Osteoblast (primary cell): ENCODE data around the gene SUGP2. TPM values are rescaled to one million over a fixed set of nuclear protein-coding genes. Genes with fewer than 3 reads are reported as not detected.

ENCODE experiments used
- DNase-seq: peaks from one replicate; pipeline ENCODE4 v3.0.0; 2011; ENCODE audit warnings: low spot score, mixed read lengths; ENCODE audit not compliant: insufficient read length; ENCODE audit errors: missing footprints
- H2AFZ ChIP-seq: 2 replicates; pipeline ENCODE4 v1.6.0; 2011; ENCODE audit warnings: mild to moderate bottlenecking, low read length
- H3K27ac ChIP-seq: 2 replicates; pipeline ENCODE4 v1.5.1; 2011; ENCODE audit warnings: mild to moderate bottlenecking, low read depth, low read length, moderate library complexity
- H3K27me3 ChIP-seq: 2 replicates; pipeline ENCODE4 v1.6.0; 2012; ENCODE audit warnings: mild to moderate bottlenecking, control low read depth, inconsistent platforms, low read length, moderate library complexity; ENCODE audit not compliant: insufficient read depth
- H3K36me3 ChIP-seq: 2 replicates; pipeline ENCODE4 v1.5.1; 2011; ENCODE audit warnings: mild to moderate bottlenecking, low read length, control low read depth, moderate library complexity; ENCODE audit not compliant: insufficient read depth
- H3K4me1 ChIP-seq: 2 replicates; pipeline ENCODE4 v1.5.1; 2011; ENCODE audit warnings: mild to moderate bottlenecking, low read length, control low read depth, moderate library complexity; ENCODE audit not compliant: insufficient read depth
- H3K4me2 ChIP-seq: 2 replicates; pipeline ENCODE4 v1.6.0; 2011; ENCODE audit warnings: mild to moderate bottlenecking, low read length; ENCODE audit not compliant: insufficient read depth
- H3K4me3 ChIP-seq: fragments of 200-600 bp; sonication (generic); 3 replicates; pipeline ENCODE4 v1.5.1; 2012; ENCODE audit warnings: mild to moderate bottlenecking, low read length, inconsistent platforms; ENCODE audit not compliant: insufficient read depth
- H3K79me2 ChIP-seq: 2 replicates; pipeline ENCODE4 v1.6.0; 2012; ENCODE audit warnings: mild to moderate bottlenecking, low read length, control low read depth, inconsistent platforms; ENCODE audit not compliant: insufficient read depth
- H3K9me3 ChIP-seq: 2 replicates; pipeline ENCODE4 v1.5.1; 2011; ENCODE audit warnings: low read depth, low read length, control low read depth
- H4K20me1 ChIP-seq: 2 replicates; pipeline ENCODE4 v1.6.0; 2012; ENCODE audit warnings: mild to moderate bottlenecking, low read length, control low read depth; ENCODE audit not compliant: insufficient read depth
- total RNA-seq: library from RNA; depleted of rRNA; stranded (reverse); fragments of >200 nt; gene quantifications from 2 replicates; pipeline ENCODE4 v1.2.3, GENCODE V29; 2012
- TF ChIP-seq, protein P1 (sequence below): IDR thresholded peaks from 2 replicates; pipeline ENCODE4 v1.5.1; 2011; ENCODE audit warnings: mild to moderate bottlenecking, low read depth, low read length, moderate library complexity; ENCODE audit errors: extremely low read depth

The SUGP2 gene
- total RNA-seq, 1 donor: 33.7 TPM

DNA sequence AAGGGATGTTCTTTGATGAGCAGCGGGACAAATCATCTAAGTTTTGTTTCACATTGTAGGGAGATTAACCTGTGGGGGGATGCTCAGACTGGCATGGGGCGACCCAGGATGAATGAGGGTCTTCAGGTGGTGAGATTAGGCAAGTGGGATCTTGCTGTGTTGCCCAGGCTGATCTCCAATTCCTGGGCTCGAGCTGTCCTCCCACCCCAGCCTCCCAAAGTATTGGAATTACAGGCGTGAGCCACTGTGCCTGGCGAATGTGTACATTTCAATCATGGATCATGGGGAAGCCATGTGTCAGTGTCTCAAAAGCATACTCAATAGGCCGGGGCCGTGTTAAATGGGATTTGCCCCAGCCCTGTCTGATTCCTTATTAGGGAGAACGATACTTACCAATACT lies 38.6 kb upstream of the SUGP2 start:
- no peak overlapping the region for H3K4me2 ChIP-seq
- no peak for DNase-seq
- H2AFZ ChIP-seq: no peak overlapping the region
- TF ChIP-seq, protein P1, sequence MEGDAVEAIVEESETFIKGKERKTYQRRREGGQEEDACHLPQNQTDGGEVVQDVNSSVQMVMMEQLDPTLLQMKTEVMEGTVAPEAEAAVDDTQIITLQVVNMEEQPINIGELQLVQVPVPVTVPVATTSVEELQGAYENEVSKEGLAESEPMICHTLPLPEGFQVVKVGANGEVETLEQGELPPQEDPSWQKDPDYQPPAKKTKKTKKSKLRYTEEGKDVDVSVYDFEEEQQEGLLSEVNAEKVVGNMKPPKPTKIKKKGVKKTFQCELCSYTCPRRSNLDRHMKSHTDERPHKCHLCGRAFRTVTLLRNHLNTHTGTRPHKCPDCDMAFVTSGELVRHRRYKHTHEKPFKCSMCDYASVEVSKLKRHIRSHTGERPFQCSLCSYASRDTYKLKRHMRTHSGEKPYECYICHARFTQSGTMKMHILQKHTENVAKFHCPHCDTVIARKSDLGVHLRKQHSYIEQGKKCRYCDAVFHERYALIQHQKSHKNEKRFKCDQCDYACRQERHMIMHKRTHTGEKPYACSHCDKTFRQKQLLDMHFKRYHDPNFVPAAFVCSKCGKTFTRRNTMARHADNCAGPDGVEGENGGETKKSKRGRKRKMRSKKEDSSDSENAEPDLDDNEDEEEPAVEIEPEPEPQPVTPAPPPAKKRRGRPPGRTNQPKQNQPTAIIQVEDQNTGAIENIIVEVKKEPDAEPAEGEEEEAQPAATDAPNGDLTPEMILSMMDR: no peak
- no peaks in the 10 kb centered on the region for H3K9me3 ChIP-seq
- H3K4me3 ChIP-seq: no peak overlapping the region
- H3K79me2 ChIP-seq: no peaks in the 10 kb centered on the region
- no peaks in the 10 kb centered on the region for H3K4me1 ChIP-seq
- H3K27me3 ChIP-seq: no peaks in the 10 kb centered on the region
- no peak overlapping the region for H3K27ac ChIP-seq
- H4K20me1 ChIP-seq: peaks cover 13% of the 10 kb centered on the region
- H3K36me3 ChIP-seq: no peaks in the 10 kb centered on the region

DNA sequence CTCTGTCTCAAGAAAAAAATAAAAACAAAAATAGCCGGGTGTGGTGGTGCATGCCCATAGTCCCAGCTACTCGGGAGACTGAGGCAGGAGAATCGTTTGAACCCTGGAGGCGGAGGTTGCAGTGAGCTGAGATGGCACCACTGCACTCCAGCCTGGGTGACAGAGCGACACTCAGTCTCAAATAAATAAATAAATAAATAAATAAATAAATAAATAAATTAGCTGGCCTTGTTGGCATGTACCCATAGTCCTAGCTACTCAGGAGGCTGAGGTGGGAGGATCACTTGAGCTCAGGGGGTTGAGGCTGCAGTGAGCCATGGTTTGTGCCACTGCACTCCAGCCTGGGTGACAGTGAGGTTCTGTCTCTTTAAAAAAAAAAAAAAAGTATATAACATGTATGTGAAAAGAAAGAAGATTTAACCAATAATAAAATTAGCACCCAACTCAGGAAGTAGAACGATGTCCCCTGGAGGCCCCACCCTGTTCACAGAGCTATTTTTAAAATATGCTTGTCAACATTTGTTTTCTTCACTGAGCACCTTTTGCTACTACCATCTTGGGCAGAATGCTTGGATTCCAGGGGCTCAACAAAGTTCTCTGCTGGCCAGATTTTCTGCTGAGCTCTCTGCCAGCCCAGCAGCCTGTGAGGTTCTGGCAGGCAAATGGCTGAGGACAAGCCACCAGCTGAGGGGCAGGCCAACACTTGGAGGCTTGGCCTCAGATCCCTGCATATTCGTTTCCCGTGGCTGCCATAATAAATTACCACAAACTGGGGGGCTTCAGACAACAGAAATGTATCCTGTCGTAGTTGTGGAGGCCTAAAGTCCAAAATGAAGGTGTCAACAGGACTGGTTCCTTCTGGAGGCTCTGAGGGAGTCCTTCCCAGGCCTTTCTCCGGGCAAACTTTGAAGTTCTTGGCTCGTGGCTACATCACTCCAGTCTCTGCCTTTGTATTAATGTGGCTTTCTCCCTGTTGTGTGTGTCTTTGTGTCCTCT lies 35.6 kb upstream of the SUGP2 start:
- Histone ChIP-seq H3K4me1 (peaks cover 16% of the 10 kb centered on the region), H4K20me1 (peaks cover 4% of the 10 kb centered on the region), H3K27me3 (no peaks in the 10 kb centered on the region), H3K9me3 (no peaks in the 10 kb centered on the region), H3K36me3 (no peaks in the 10 kb centered on the region), H3K27ac (no peak overlapping the region), H2AFZ (no peak overlapping the region), H3K79me2 (no peaks in the 10 kb centered on the region), H3K4me2 (no peak overlapping the region), H3K4me3 (no peak overlapping the region)
- peak; percentile 32 for DNase-seq
- TF ChIP-seq, protein P1: no peak

DNA sequence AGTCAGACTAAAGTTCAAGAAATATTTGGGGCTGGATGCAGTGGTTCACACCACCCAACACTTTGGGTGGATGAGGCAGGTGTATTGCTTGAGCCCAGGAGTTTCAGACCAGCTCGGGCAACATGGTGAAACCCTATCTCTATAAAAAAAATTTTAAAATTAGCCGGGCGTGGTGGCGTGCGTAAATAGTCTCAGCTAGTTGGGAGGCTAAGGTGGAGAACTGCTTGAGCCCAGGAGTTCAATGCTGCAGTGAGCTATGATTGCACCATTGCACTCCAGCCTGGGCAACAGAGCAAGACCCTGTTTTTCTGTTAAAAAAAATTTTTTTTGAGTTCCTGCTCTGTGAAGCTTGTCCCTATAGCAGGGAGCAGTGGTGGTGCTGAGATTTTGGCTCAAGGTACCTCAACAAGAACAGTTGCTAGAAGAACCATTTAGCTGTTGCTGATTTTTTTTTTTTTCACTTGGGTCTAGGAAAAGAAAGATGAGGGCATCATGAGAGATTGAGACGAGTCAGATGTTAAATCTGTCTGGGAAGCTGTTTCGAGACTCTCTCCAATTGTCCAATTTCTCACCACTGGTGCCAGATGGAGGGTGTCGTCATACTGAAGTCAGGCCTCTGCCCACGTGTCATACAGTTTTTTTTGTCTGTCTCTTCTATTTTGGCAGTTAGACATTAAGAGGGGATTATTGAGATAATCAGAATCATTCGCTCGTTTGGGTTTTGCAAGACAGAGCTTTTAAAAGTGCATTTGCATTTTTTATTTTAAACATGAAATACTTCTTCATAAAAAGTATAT lies 34.2 kb upstream of the SUGP2 start:
- no peaks in the 10 kb centered on the region for H3K9me3 ChIP-seq
- H3K79me2 ChIP-seq: no peaks in the 10 kb centered on the region
- no peaks in the 10 kb centered on the region for H3K27me3 ChIP-seq
- no peaks in the 10 kb centered on the region for H4K20me1 ChIP-seq
- H3K4me2 ChIP-seq: no peak overlapping the region
- no peak overlapping the region for H3K27ac ChIP-seq
- H3K4me1 ChIP-seq: peaks cover 25% of the 10 kb centered on the region
- no peak overlapping the region for H3K4me3 ChIP-seq
- TF ChIP-seq, protein P1: no peak
- H2AFZ ChIP-seq: no peak overlapping the region
- no peaks in the 10 kb centered on the region for H3K36me3 ChIP-seq
- DNase-seq: peak; percentile 62
